HepG2 (cell line): ENCODE data around the gene C1orf159. TPM values are rescaled to one million over a fixed set of nuclear protein-coding genes. Genes with fewer than 3 reads are reported as not detected.

Source experiments
- ARHGAP35 ChIP-seq: sonication (generic); formaldehyde crosslinking; IDR thresholded peaks from 2 replicates; pipeline ENCODE4 v1.9.0; 2022; ENCODE audit warnings: mild to moderate bottlenecking, inconsistent platforms, moderate library complexity, missing genetic modification reagents, borderline replicate concordance
- ARNT2 ChIP-seq: sonication (generic); formaldehyde crosslinking; IDR thresholded peaks from 2 replicates; pipeline ENCODE4 v1.8.0; 2022; ENCODE audit warnings: mild to moderate bottlenecking, low read depth, missing genetic modification reagents, moderate library complexity
- CBFB ChIP-seq: sonication (generic); formaldehyde crosslinking; IDR thresholded peaks from 2 replicates; pipeline ENCODE4 v1.4.0; 2020; ENCODE audit warnings: missing genetic modification reagents
- DPF2 ChIP-seq: sonication (generic); formaldehyde crosslinking; IDR thresholded peaks from 2 replicates; pipeline ENCODE4 v1.4.0; 2020; ENCODE audit warnings: mild to moderate bottlenecking, low read depth, missing genetic modification reagents, borderline replicate concordance
- MIER3 ChIP-seq: IDR thresholded peaks from 2 replicates; pipeline ENCODE4 v1.6.1; 2016; ENCODE audit warnings: missing compliant biosample characterization, borderline replicate concordance
- NFATC3 ChIP-seq: sonication (generic); formaldehyde crosslinking; IDR thresholded peaks from 2 replicates; pipeline ENCODE4 v1.5.1; 2020; ENCODE audit warnings: mild to moderate bottlenecking, missing genetic modification reagents
- PCBP1 ChIP-seq: fragments of 200-400 bp; formaldehyde crosslinking; IDR thresholded peaks from 2 replicates; pipeline ENCODE4 v1.6.1; 2017; ENCODE audit warnings: mild to moderate bottlenecking, low read depth, low read length, borderline replicate concordance
- PLRG1 ChIP-seq: fragments of 450-650 bp; conservative IDR thresholded peaks from 2 replicates; pipeline ENCODE4 v1.6.1; 2016
- SALL1 ChIP-seq: sonication (generic); formaldehyde crosslinking; IDR thresholded peaks from 2 replicates; pipeline ENCODE4 v1.8.0; 2022; ENCODE audit warnings: mild to moderate bottlenecking, missing genetic modification reagents
- SIN3A ChIP-seq: IDR thresholded peaks from 2 replicates; pipeline ENCODE4 v1.6.1; 2011; ENCODE audit warnings: low read depth, mild to moderate bottlenecking, control low read depth, low read length, borderline replicate concordance
- SNRNP70 ChIP-seq: fragments of 200-400 bp; formaldehyde crosslinking; IDR thresholded peaks from 2 replicates; pipeline ENCODE4 v1.6.1; 2017; ENCODE audit warnings: mild to moderate bottlenecking, low read depth, low read length, moderate library complexity
- WIZ ChIP-seq: sonication (generic); formaldehyde crosslinking; IDR thresholded peaks from 2 replicates; pipeline ENCODE4 v1.5.1; 2020; ENCODE audit warnings: mild to moderate bottlenecking, missing genetic modification reagents
- ZC3H13 ChIP-seq: sonication (generic); formaldehyde crosslinking; IDR thresholded peaks from 2 replicates; pipeline ENCODE4 v1.8.1; 2023; ENCODE audit warnings: mild to moderate bottlenecking, missing genetic modification reagents, moderate library complexity
- ZNF274 ChIP-seq: sonication (generic); formaldehyde crosslinking; IDR thresholded peaks from 2 replicates; pipeline ENCODE4 v1.5.1; 2020; ENCODE audit warnings: mild to moderate bottlenecking, missing genetic modification reagents
- ZNF292 ChIP-seq: sonication (generic); formaldehyde crosslinking; IDR thresholded peaks from 2 replicates; pipeline ENCODE4 v1.8.1; 2022; ENCODE audit warnings: mild to moderate bottlenecking, low read depth, missing genetic modification reagents, borderline replicate concordance
- ZNF430 ChIP-seq: sonication (generic); formaldehyde crosslinking; IDR thresholded peaks from 2 replicates; pipeline ENCODE4 v1.9.0; 2021; ENCODE audit warnings: mild to moderate bottlenecking, missing genetic modification reagents
- ZNF549 ChIP-seq: sonication (generic); formaldehyde crosslinking; IDR thresholded peaks from 2 replicates; pipeline ENCODE4 v1.5.0; 2020; ENCODE audit warnings: missing genetic modification reagents
- ZNF598 ChIP-seq: sonication (generic); formaldehyde crosslinking; IDR thresholded peaks from 2 replicates; pipeline ENCODE4 v1.5.1; 2020; ENCODE audit warnings: mild to moderate bottlenecking, missing genetic modification reagents, borderline replicate concordance
- polyA plus RNA-seq, 8 experiments: library from polyadenylated mRNA; depleted of rRNA in 3 of 8; stranded (reverse) in 7 of 8; unstranded in 1 of 8; fragments of >200 nt; fragmentation: Illumina TruSeq in 4 of 8; extraction: Trizol in 4 of 8; gene quantifications; 2 replicates each; pipeline versions ENCODE4 v1.2.1 to v1.2.3, GENCODE V29; 2011 to 2016; ENCODE audit warnings: low read depth in 4 of 8, missing spikeins in 1 of 8, mixed read lengths in 1 of 8; ENCODE audit not compliant: insufficient read depth in 1 of 8
- total RNA-seq, 5 experiments: library from RNA; depleted of rRNA; stranded (reverse); fragments of >200 nt; fragmentation: Illumina TruSeq; extraction: Trizol; gene quantifications; 2 replicates each; pipeline ENCODE4 v1.2.3, GENCODE V29; 2016; ENCODE audit warnings: low read depth in 1 of 5
- TF ChIP-seq, protein P1 (sequence below): sonication (generic); formaldehyde crosslinking; IDR thresholded peaks from 2 replicates; pipeline ENCODE4 v1.4.0; 2020; ENCODE audit warnings: missing genetic modification reagents, borderline replicate concordance
- TF ChIP-seq, protein P2 (sequence below): sonication (generic); formaldehyde crosslinking; IDR thresholded peaks from 2 replicates; pipeline ENCODE4 v1.4.0; 2020; ENCODE audit warnings: missing genetic modification reagents
- TF ChIP-seq, protein P3 (sequence below): sonication (generic); formaldehyde crosslinking; IDR thresholded peaks from 2 replicates; pipeline ENCODE4; 2020; ENCODE audit warnings: missing genetic modification reagents, mild to moderate bottlenecking, borderline replicate concordance

Gene C1orf159
- total and polyA plus RNA-seq, 2 of the 13 experiments (the other 11 are each of a cell fraction or from before 2014, with no cell fraction given): 3.8 to 6.7 TPM

DNA sequence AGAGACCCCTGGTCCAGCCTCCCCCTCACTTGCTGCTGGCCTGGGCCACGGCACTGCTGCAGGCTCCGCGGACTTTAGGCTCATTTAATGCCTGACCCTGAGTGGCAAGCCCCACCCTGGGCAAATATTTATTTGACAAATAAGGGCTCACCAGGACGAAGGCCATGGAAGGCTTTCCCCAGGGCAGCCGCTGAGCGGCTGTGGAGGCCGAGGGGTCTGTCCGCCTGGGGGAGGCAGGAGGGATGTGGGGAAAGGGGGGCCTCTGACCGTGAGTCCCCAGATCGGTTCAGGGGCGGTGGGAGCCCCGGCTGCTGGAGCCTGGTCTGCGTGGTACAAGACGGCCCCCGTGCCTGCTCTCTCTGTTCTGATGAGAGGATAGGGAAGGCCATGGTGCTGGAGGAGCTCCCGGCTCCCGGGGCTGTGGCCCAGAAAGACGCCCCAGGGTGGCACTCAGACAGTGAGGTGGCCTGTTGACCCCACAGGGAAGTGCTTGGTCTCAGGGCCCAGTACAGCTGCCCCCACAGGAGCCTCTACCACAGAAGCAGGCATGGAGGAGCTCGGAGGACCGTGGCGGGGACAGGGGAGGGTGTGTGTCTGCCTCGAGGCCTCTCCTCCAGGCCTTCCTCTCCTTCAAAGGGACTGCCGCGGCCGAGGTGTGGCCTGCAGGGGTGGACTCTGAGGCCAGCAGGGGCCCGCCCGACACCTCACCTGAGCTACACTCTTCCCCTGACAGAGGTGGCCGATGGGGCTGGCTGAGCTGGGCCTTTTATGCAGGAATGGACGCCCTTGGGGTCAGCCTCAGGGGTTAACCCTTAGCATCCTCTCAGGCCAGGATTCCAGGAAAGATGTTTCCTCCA, 9.1 kb upstream of the C1orf159 start (continued):
- TF ChIP-seq SALL1 (CRISPR knock-in tag) (peak; percentile 70), ZNF430 (0 out of 2 replicates have a peak, but pooled peaks have one; percentile 63), SIN3A (0 out of 2 replicates have a peak, but pooled peaks have one; percentile 45), ZNF598 (CRISPR knock-in tag) (no peak), ARHGAP35 (CRISPR knock-in tag) (no peak; the same call in 1 of the 2 replicates), CBFB (CRISPR knock-in tag) (peak; percentile 68), NFATC3 (CRISPR knock-in tag) (no peak), ZNF292 (CRISPR knock-in tag) (peak; percentile 84), ZNF549 (CRISPR knock-in tag) (no peak), SNRNP70 (no peak), ARNT2 (CRISPR knock-in tag) (peak; percentile 45; the same call in 1 of the 2 replicates), PLRG1 (no peak), MIER3 (CRISPR knock-in tag) (peak; percentile 38; the same call in 1 of the 2 replicates), ZC3H13 (CRISPR knock-in tag) (peak; percentile 81), WIZ (CRISPR knock-in tag) (no peak; the same call in 1 of the 2 replicates), PCBP1 (peak; percentile 70; the same call in 1 of the 2 replicates), ZNF274 (no peak), DPF2 (CRISPR knock-in tag) (peak; percentile 85)
- TF ChIP-seq, protein P1, sequence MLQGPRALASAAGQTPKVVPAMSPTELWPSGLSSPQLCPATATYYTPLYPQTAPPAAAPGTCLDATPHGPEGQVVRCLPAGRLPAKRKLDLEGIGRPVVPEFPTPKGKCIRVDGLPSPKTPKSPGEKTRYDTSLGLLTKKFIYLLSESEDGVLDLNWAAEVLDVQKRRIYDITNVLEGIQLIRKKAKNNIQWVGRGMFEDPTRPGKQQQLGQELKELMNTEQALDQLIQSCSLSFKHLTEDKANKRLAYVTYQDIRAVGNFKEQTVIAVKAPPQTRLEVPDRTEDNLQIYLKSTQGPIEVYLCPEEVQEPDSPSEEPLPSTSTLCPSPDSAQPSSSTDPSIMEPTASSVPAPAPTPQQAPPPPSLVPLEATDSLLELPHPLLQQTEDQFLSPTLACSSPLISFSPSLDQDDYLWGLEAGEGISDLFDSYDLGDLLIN: no peak
- TF ChIP-seq, protein P2, sequence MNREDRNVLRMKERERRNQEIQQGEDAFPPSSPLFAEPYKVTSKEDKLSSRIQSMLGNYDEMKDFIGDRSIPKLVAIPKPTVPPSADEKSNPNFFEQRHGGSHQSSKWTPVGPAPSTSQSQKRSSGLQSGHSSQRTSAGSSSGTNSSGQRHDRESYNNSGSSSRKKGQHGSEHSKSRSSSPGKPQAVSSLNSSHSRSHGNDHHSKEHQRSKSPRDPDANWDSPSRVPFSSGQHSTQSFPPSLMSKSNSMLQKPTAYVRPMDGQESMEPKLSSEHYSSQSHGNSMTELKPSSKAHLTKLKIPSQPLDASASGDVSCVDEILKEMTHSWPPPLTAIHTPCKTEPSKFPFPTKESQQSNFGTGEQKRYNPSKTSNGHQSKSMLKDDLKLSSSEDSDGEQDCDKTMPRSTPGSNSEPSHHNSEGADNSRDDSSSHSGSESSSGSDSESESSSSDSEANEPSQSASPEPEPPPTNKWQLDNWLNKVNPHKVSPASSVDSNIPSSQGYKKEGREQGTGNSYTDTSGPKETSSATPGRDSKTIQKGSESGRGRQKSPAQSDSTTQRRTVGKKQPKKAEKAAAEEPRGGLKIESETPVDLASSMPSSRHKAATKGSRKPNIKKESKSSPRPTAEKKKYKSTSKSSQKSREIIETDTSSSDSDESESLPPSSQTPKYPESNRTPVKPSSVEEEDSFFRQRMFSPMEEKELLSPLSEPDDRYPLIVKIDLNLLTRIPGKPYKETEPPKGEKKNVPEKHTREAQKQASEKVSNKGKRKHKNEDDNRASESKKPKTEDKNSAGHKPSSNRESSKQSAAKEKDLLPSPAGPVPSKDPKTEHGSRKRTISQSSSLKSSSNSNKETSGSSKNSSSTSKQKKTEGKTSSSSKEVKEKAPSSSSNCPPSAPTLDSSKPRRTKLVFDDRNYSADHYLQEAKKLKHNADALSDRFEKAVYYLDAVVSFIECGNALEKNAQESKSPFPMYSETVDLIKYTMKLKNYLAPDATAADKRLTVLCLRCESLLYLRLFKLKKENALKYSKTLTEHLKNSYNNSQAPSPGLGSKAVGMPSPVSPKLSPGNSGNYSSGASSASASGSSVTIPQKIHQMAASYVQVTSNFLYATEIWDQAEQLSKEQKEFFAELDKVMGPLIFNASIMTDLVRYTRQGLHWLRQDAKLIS: no peak
- TF ChIP-seq, protein P3, sequence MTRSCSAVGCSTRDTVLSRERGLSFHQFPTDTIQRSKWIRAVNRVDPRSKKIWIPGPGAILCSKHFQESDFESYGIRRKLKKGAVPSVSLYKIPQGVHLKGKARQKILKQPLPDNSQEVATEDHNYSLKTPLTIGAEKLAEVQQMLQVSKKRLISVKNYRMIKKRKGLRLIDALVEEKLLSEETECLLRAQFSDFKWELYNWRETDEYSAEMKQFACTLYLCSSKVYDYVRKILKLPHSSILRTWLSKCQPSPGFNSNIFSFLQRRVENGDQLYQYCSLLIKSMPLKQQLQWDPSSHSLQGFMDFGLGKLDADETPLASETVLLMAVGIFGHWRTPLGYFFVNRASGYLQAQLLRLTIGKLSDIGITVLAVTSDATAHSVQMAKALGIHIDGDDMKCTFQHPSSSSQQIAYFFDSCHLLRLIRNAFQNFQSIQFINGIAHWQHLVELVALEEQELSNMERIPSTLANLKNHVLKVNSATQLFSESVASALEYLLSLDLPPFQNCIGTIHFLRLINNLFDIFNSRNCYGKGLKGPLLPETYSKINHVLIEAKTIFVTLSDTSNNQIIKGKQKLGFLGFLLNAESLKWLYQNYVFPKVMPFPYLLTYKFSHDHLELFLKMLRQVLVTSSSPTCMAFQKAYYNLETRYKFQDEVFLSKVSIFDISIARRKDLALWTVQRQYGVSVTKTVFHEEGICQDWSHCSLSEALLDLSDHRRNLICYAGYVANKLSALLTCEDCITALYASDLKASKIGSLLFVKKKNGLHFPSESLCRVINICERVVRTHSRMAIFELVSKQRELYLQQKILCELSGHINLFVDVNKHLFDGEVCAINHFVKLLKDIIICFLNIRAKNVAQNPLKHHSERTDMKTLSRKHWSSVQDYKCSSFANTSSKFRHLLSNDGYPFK: peak; percentile 74; the same call in 1 of the 2 replicates
